Parathyroid adenoma (tissue), 2 donors: ENCODE measurements around the gene MGMT.
A peak's percentile ranks its signal among the peaks of the same experiment; 100 is the strongest.

Experiments
- H2AFZ ChIP-seq: fragments of 300-600 bp; sonication (generic); one replicate; pipeline ENCODE4 v1.7.0; 2017; ENCODE audit warnings: antibody characterized with exemption, mild to moderate bottlenecking
- H3K27ac ChIP-seq: fragments of 300-600 bp; sonication (generic); one replicate; pipeline ENCODE4 v1.7.0; 2017
- H3K27me3 ChIP-seq: fragments of 300-600 bp; sonication (generic); one replicate; pipeline ENCODE4 v1.7.0; 2017; ENCODE audit warnings: low read length; ENCODE audit not compliant: control insufficient read depth, insufficient read depth
- H3K36me3 ChIP-seq: fragments of 300-600 bp; sonication (generic); one replicate; pipeline ENCODE4 v1.7.0; 2017; ENCODE audit warnings: low read length; ENCODE audit not compliant: control insufficient read depth, insufficient read depth
- H3K4me1 ChIP-seq: fragments of 300-600 bp; sonication (generic); one replicate; pipeline ENCODE4 v1.7.0; 2017; ENCODE audit warnings: control low read depth
- H3K4me2 ChIP-seq: fragments of 300-600 bp; sonication (generic); one replicate; pipeline ENCODE4 v1.7.0; 2017; ENCODE audit warnings: low read length
- H3K4me3 ChIP-seq: fragments of 300-600 bp; sonication (generic); one replicate; pipeline ENCODE4 v1.7.0; 2017; ENCODE audit warnings: low read depth, low read length
- H3K79me2 ChIP-seq: fragments of 300-600 bp; sonication (generic); one replicate; pipeline ENCODE4 v1.7.0; 2017; ENCODE audit warnings: control low read depth
- H3K9ac ChIP-seq: fragments of 300-600 bp; sonication (generic); one replicate; pipeline ENCODE4 v1.7.0; 2017; ENCODE audit warnings: mild to moderate bottlenecking
- H3K9me3 ChIP-seq: fragments of 300-600 bp; sonication (generic); one replicate; pipeline ENCODE4 v1.7.0; 2017; ENCODE audit warnings: low read length; ENCODE audit not compliant: control insufficient read depth
- CTCF ChIP-seq: fragments of 300-600 bp; sonication (generic); IDR thresholded peaks from one replicate; pipeline ENCODE4 v1.7.0; 2017; ENCODE audit warnings: antibody characterized with exemption, mild to moderate bottlenecking
- donor health status: primary hyperparathyroidism.

The MGMT gene

GRCh38 chr10:129466703-129467358, at the start of gene MGMT:
Gene MGMT, plus strand, starts transcription at chr10:129467241.
- H3K4me2 ChIP-seq = peak within 1 kb of the TSS; percentile 88

GRCh38 chr10:129417870-129418269, 49.2 kb upstream of the MGMT start:
- H3K4me1 ChIP-seq = no peaks in the 10 kb centered on the region
- no peak overlapping the region for H3K4me3 ChIP-seq
- TF ChIP-seq CTCF = no peak
- H3K36me3 ChIP-seq = no peaks in the 10 kb centered on the region
- no peak overlapping the region for H3K4me2 ChIP-seq
- H3K9me3 ChIP-seq = no peaks in the 10 kb centered on the region
- no peak overlapping the region for H2AFZ ChIP-seq
- no peak overlapping the region for H3K27ac ChIP-seq
- H3K79me2 ChIP-seq = no peaks in the 10 kb centered on the region
- no peaks in the 10 kb centered on the region for H3K27me3 ChIP-seq
- no peak overlapping the region for H3K9ac ChIP-seq

More at GRCh38 chr10:129466703-129467358, at the start of gene MGMT:
- Histone ChIP-seq H3K27ac (peak within 1 kb of the TSS; percentile 51), H3K79me2 (no peaks in the 10 kb centered on the region), H3K9ac (no peak within 1 kb of the TSS), H3K4me1 (no peaks in the 10 kb centered on the region), H3K9me3 (no peaks in the 10 kb centered on the region), H3K36me3 (no peaks in the 10 kb centered on the region), H3K27me3 (no peaks in the 10 kb centered on the region), H2AFZ (peak within 1 kb of the TSS; percentile 77), H3K4me3 (peak within 1 kb of the TSS; percentile 74)
- no peak for TF ChIP-seq CTCF

- H3K9me3 ChIP-seq = no peaks in the 10 kb centered on the region
- no peaks in the 10 kb centered on the region for H3K79me2 ChIP-seq
- no peak for TF ChIP-seq CTCF
- no peak overlapping the region for H3K9ac ChIP-seq
- no peaks in the 10 kb centered on the region for H3K27me3 ChIP-seq
- no peak overlapping the region for H2AFZ ChIP-seq
- no peak overlapping the region for H3K27ac ChIP-seq
- no peak overlapping the region for H3K4me2 ChIP-seq
- no peaks in the 10 kb centered on the region for H3K36me3 ChIP-seq
- H3K4me1 ChIP-seq = no peaks in the 10 kb centered on the region
- H3K4me3 ChIP-seq = no peak overlapping the region
These were observed 48.4 kb upstream of the MGMT start for GRCh38 chr10:129418496-129419225.

GRCh38 chr10:129419397-129419796, 47.6 kb upstream of the MGMT start:
- Histone ChIP-seq H3K4me1 (no peaks in the 10 kb centered on the region), H3K9me3 (no peaks in the 10 kb centered on the region), H3K4me2 (no peak overlapping the region), H2AFZ (no peak overlapping the region), H3K36me3 (no peaks in the 10 kb centered on the region), H3K9ac (no peak overlapping the region), H3K27me3 (no peaks in the 10 kb centered on the region), H3K27ac (no peak overlapping the region), H3K4me3 (no peak overlapping the region), H3K79me2 (no peaks in the 10 kb centered on the region)
- no peak for TF ChIP-seq CTCF
